ENCODE data around the gene NAB1.

Gene NAB1

DNA sequence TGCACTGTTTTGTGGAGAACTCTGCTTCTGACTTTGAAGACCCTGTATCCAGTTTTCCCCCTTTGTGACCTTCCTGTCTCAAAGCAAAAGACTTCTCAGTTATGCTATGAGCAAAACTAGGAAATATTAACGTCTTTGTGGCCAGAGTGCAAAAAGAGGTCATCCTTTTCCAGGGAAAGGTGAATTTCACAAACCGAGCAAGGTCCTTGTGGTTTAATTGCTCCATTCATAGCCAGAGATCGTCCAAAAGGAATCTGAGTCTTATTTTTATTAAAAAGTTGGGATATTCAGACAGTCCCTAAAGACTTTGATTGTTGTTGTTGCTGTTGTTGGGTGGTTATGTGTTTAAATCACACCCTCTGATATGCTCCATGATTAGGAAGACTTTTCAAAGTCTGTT is 77.4 kb downstream of the NAB1 start:
- no peaks in the 10 kb centered on the region for H3K27me3 ChIP-seq (ENCODE audit: insufficient read depth, poor library complexity, severe bottlenecking)
- no peak overlapping the region for H3K4me3 ChIP-seq (replicated peaks; ENCODE audit: insufficient read depth, low read length)
- no peak for DNase-seq (ENCODE audit: low read depth in 1 of 2, low spot score in 1 of 2)
- H3K27ac ChIP-seq (replicated peaks), result no peak overlapping the region
- TF ChIP-seq SPI1 (IDR thresholded peaks at IDR 0.05; ENCODE audit: borderline replicate concordance, low read depth), result no peak
- no peak for TF ChIP-seq GABPA (IDR thresholded peaks at IDR 0.05; ENCODE audit: low read depth)
- no peak for TF ChIP-seq POLR2AphosphoS5 (IDR thresholded peaks at IDR 0.05; ENCODE audit: low read depth)
- TF ChIP-seq, protein P1, sequence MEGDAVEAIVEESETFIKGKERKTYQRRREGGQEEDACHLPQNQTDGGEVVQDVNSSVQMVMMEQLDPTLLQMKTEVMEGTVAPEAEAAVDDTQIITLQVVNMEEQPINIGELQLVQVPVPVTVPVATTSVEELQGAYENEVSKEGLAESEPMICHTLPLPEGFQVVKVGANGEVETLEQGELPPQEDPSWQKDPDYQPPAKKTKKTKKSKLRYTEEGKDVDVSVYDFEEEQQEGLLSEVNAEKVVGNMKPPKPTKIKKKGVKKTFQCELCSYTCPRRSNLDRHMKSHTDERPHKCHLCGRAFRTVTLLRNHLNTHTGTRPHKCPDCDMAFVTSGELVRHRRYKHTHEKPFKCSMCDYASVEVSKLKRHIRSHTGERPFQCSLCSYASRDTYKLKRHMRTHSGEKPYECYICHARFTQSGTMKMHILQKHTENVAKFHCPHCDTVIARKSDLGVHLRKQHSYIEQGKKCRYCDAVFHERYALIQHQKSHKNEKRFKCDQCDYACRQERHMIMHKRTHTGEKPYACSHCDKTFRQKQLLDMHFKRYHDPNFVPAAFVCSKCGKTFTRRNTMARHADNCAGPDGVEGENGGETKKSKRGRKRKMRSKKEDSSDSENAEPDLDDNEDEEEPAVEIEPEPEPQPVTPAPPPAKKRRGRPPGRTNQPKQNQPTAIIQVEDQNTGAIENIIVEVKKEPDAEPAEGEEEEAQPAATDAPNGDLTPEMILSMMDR (IDR thresholded peaks at IDR 0.05; ENCODE audit: insufficient read depth, low read length), result no peak
- TF ChIP-seq, protein P2, sequence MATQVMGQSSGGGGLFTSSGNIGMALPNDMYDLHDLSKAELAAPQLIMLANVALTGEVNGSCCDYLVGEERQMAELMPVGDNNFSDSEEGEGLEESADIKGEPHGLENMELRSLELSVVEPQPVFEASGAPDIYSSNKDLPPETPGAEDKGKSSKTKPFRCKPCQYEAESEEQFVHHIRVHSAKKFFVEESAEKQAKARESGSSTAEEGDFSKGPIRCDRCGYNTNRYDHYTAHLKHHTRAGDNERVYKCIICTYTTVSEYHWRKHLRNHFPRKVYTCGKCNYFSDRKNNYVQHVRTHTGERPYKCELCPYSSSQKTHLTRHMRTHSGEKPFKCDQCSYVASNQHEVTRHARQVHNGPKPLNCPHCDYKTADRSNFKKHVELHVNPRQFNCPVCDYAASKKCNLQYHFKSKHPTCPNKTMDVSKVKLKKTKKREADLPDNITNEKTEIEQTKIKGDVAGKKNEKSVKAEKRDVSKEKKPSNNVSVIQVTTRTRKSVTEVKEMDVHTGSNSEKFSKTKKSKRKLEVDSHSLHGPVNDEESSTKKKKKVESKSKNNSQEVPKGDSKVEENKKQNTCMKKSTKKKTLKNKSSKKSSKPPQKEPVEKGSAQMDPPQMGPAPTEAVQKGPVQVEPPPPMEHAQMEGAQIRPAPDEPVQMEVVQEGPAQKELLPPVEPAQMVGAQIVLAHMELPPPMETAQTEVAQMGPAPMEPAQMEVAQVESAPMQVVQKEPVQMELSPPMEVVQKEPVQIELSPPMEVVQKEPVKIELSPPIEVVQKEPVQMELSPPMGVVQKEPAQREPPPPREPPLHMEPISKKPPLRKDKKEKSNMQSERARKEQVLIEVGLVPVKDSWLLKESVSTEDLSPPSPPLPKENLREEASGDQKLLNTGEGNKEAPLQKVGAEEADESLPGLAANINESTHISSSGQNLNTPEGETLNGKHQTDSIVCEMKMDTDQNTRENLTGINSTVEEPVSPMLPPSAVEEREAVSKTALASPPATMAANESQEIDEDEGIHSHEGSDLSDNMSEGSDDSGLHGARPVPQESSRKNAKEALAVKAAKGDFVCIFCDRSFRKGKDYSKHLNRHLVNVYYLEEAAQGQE (IDR thresholded peaks at IDR 0.05; ENCODE audit: insufficient replicate concordance, low read depth), result no peak

DNA sequence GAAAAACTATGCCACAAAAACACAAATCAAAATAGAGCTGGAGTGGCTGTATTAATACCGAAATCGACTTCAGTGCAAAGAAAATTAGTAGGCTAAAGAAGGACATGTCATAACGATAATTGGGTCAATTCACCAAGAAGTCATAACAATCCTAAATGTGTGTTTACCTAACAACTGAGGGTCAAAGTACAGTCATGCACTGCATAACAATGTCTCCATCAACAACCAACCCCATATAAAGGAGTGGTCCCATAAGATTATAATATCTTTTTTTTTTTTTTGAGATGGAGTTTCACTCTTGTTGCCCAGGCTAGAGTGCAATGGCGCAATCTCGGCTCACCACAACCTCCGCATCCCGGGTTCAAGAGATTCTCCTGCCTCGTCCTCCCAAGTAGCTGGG is 87.5 kb downstream of the NAB1 start:
- H3K27ac ChIP-seq (replicated peaks), result no peak overlapping the region
- no peak overlapping the region for H3K4me3 ChIP-seq (replicated peaks; ENCODE audit: insufficient read depth, low read length)
- TF ChIP-seq, protein P1 (IDR thresholded peaks at IDR 0.05; ENCODE audit: insufficient read depth, low read length), result no peak
- TF ChIP-seq, protein P2 (IDR thresholded peaks at IDR 0.05; ENCODE audit: insufficient replicate concordance, low read depth), result no peak
- TF ChIP-seq GABPA (IDR thresholded peaks at IDR 0.05; ENCODE audit: low read depth) (no peak), POLR2AphosphoS5 (IDR thresholded peaks at IDR 0.05; ENCODE audit: low read depth) (no peak)
- peaks cover 2% of the 10 kb centered on the region for H3K27me3 ChIP-seq (ENCODE audit: insufficient read depth, poor library complexity, severe bottlenecking)
- no peak for DNase-seq (ENCODE audit: low read depth in 1 of 2, low spot score in 1 of 2)

GRCh38 chr2:190740449-190740848 is 91.6 kb downstream of the NAB1 start:
- Histone ChIP-seq H3K4me3 (replicated peaks; ENCODE audit: insufficient read depth, low read length) (no peak overlapping the region), H3K27me3 (ENCODE audit: insufficient read depth, poor library complexity, severe bottlenecking) (peaks cover 2% of the 10 kb centered on the region), H3K27ac (replicated peaks) (no peak overlapping the region)
- no peak for TF ChIP-seq POLR2AphosphoS5 (IDR thresholded peaks at IDR 0.05; ENCODE audit: low read depth)
- TF ChIP-seq, protein P1 (IDR thresholded peaks at IDR 0.05; ENCODE audit: insufficient read depth, low read length), result no peak
- no peak for TF ChIP-seq SPI1 (IDR thresholded peaks at IDR 0.05; ENCODE audit: borderline replicate concordance, low read depth)
- TF ChIP-seq GABPA (IDR thresholded peaks at IDR 0.05; ENCODE audit: low read depth), result no peak
- TF ChIP-seq, protein P2 (IDR thresholded peaks at IDR 0.05; ENCODE audit: insufficient replicate concordance, low read depth), result no peak
- DNase-seq (ENCODE audit: low read depth in 1 of 2, low spot score in 1 of 2), result no peak

Measured in HL-60 (cell line).